GM21390 (cell line): ENCODE data around the gene ECM1.

Experiments
- ATAC-seq: cut with Tn5 transposase; IDR thresholded peaks from one replicate; pipeline ENCODE4 v1.9.1; 2021; ENCODE audit not compliant: unreplicated experiment

Gene ECM1

DNA sequence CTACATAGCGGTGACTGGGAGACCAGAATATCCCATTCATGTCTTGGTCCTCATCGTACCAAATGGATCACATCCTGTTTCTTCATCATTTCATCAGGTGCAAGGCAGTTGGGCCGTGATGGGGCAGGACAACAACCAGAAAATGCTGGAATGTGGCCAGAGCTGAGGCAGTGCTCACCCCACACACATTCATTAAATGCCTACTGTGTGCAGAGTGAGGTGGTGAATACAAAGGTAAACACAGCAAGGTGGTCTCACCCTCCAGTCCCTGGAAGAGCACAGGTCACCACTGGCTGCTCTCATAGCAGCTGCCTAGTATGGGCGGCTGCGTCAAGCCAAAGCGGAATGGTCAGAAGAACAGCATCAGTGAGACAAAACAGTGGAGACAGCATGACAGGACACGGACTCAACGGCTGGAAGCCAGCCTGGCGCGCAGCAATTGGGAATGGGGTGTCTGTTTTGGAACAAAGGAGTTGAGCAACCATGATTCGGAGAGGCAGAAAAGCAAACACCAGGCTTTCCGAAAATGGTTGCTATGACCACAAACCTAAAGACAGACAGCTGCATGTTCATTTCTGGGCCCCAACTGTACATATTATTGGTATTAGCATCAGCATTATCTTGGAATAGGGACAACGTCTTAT is 35.7 kb downstream of the ECM1 start:
- no peak for ATAC-seq

DNA sequence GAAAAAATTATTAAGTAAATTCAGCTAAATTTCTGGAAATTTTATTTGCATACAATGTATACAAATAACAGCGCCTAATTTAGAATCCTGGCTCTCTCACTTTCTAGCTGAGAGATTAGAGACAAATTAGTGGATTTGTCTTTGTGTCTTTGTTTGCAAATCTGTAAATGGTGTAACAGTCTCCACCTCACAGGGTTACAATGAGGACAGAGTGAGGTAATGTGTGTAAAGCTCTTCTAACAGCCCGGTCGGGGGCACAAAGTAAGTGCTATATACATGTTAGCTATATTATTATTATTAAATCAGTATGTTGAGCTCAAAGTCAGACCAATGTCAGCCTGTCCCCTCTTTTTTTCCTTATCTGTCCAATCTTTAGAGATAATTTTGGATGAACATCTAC is 36.3 kb downstream of the ECM1 start:
- ATAC-seq: no peak

- no peak for ATAC-seq
Measured at GRCh38 chr1:150545486-150546032, 37.6 kb downstream of the ECM1 start.

DNA sequence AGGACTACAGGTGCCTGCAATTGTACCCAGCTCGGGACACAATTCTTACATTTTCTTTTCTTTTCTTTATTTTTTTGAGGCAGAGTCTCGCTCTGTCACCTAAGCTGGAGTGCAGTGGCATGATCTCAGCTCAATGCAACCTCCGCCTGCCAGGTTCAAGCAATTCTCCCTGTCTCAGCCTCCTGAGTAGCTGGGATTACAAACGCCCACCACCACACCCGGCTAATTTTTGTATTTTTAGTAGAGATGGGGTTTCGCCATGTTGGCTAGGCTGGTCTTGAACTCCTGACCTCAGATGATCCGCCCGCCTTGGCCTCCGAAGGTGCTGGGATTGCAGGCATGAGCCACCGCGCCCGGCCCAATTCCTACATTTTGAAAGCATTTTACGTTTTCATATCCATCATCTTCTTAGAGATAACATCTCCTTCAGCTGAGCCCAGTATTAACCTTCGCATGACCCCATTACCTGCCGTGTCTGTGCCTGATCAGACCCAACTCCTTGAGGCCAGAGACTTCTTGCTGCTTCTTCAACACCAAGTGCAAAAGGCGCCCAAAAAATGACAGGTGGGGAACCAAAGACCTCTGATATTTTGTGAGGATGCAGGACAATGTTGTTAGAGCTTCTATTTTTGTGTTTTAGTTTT is 38.5 kb downstream of the ECM1 start:
- no peak for ATAC-seq

DNA sequence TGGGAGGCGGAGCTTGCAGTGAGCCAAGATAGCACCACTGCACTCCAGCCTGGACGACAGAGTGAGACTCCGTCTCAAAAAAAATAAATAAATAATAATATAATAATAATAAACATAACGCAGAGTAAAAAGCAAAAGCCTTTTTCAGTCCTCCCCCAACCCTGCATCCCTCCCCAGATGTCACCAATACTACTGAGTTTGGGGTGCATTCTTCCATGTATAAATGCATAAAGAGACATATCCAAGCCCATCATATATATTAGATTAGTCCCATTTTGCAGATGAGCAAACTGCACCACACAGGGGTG is 40.4 kb downstream of the ECM1 start:
- no peak for ATAC-seq

DNA sequence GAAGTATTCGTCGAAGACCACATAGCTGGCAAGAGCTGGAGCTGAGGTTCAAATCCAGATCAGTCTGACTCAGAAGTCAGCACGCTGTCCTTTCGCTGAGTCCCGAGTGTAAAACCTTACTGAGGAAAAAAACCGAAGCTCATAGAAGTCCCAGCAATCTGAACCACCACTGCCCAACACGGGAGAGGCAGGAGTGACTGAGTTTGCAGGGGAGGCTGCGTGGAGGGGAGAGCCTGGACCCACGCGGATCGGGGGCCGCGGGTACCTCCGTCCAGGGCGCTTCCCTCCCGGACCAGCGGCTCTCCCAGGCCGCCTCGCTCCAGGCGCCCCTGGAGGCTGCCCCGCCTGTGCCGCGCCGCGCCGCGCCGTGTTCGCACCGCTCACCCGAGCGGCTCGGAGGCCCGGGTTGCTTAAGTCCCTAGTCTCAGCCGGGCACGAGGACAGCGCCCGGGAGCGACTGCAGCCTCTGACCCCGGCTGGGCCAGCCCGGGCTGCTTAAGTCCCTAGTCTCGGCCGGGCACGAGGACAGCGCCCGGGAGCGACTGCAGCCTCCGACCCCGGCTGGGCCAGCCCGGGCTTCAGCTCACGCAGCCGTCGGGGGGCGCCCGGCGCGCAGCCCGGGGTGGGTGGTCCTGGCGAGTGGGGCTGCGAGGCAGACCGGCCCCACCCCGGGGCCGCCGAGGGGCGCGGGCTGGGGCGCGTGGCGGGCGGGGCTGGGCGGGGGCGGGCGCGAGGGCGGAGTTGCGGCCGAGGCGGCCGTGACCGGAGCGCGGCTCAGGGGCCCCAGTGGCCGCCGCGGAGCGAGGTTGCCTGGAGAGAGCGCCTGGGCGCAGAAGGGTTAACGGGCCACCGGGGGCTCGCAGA is 41.0 kb downstream of the ECM1 start, which contains the start of gene ADAMTSL4:
ADAMTSL4 (plus strand) TSS at position 777 of the 864 bp plus-strand sequence. CDS start 2,881 bp downstream, outside the sequence.
- ATAC-seq: peak; percentile 51

DNA sequence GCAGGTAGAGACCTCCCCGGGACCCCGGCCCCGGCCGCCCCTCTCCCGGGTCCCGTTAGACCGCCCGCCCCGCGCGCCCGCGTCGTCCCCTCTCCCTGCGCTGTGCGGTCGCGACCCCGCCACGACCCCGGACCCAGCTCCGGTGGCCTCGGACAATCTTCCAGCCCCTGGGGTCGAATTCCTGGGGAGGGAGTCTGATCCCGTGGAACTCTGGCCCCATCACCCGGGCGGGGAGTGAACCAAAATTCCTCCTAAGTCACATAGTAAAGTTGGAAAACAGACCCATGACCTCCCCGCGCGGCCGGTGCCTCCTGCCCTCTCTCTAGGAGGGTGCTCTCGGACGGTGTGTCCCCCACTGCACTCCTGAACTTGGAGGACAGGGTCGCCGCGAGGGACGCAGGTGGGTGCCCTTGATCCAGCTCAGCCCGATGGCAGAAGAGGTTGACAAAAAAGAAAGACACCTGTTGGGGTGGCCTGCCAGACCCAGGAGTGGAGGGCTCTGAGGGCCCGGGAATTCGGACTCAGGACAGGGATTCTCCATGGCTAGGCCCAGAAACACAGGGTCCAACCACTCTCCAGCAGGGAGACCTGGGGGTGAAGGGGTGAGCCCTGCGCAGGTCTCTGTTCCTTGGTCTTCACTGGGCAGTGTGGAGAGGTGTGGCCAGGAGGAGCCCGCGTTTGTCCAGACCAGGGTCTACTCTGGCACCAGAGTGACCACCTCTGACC is 41.8 kb downstream of the ECM1 start:
- no peak for ATAC-seq

GRCh38 chr1:150550222-150551050 is 42.5 kb downstream of the ECM1 start:
- ATAC-seq: no peak

- ATAC-seq: no peak
Measured at GRCh38 chr1:150551051-150551783, 43.3 kb downstream of the ECM1 start.

DNA sequence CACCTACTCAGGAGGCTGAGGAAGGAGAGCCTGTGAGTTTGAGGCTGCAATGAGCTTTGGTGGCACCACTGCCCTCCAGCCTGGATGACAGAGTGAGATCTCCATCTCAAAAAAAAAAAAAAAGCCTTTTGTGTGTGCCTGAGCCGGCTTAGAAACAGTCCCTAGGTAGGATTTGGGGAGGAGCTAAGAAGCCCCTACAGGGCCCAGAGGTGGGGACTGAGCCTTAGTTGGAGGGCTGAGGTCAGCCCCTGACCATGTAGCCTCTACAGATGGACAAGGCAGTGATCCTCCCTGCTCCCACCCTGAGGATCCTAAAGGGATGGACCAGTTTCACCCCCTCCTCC is 43.8 kb downstream of the ECM1 start:
- no peak for ATAC-seq

GRCh38 chr1:150552128-150552910 is 44.4 kb downstream of the ECM1 start:
- ATAC-seq: no peak

DNA sequence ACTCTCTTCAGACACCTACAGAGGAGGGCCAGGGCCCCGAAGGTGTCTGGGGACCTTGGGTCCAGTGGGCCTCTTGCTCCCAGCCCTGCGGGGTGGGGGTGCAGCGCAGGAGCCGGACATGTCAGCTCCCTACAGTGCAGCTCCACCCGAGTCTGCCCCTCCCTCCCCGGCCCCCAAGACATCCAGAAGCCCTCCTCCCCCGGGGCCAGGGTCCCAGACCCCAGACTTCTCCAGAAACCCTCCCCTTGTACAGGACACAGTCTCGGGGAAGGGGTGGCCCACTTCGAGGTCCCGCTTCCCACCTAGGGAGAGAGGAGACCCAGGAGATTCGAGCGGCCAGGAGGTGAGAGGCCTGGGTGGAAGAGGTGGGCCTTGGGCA is 45.0 kb downstream of the ECM1 start:
- ATAC-seq: no peak

DNA sequence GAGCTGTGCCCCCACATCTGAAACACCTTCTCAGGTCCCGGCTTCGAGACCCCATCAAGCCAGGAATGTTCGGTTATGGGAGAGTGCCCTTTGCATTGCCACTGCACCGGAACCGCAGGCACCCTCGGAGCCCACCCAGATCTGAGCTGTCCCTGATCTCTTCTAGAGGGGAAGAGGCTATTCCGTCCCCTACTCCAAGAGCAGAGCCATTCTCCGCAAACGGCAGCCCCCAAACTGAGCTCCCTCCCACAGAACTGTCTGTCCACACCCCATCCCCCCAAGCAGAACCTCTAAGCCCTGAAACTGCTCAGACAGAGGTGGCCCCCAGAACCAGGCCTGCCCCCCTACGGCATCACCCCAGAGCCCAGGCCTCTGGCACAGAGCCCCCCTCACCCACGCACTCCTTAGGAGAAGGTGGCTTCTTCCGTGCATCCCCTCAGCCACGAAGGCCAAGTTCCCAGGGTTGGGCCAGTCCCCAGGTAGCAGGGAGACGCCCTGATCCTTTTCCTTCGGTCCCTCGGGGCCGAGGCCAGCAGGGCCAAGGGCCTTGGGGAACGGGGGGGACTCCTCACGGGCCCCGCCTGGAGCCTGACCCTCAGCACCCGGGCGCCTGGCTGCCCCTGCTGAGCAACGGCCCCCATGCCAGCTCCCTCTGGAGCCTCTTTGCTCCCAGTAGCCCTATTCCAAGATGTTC is 45.6 kb downstream of the ECM1 start:
- no peak for ATAC-seq

- ATAC-seq: no peak
Measured at GRCh38 chr1:150554086-150554452, 46.2 kb downstream of the ECM1 start.

- ATAC-seq: no peak
Measured at GRCh38 chr1:150555198-150555970, 47.5 kb downstream of the ECM1 start.

- ATAC-seq: no peak
Measured at GRCh38 chr1:150555971-150556865, 48.3 kb downstream of the ECM1 start.
